ENCODE data around the gene UTP11.
"Not testable (repeated sequence)": the region's sequence is repeated elsewhere in the genome, so short reads cannot be mapped to it uniquely, and the experiment has no call there.

The UTP11 gene

GRCh38 chr1:38027201-38028104 lies 14.9 kb downstream of the UTP11 start:
- no peak for DNase-seq (ENCODE audit: low read depth)

GRCh38 chr1:38028105-38028591 lies 15.6 kb downstream of the UTP11 start:
- peak; percentile 79 for DNase-seq (ENCODE audit: low read depth)

- DNase-seq (ENCODE audit: low read depth) = no peak
These were observed 16.1 kb downstream of the UTP11 start for GRCh38 chr1:38028671-38029070.

- DNase-seq (ENCODE audit: low read depth) = no peak
These were observed 16.6 kb downstream of the UTP11 start for GRCh38 chr1:38029081-38029681.

- peak; percentile 77 for DNase-seq (ENCODE audit: low read depth)
These were observed 17.4 kb downstream of the UTP11 start for GRCh38 chr1:38029685-38030511.

- no peak for DNase-seq (ENCODE audit: low read depth)
These were observed 18.3 kb downstream of the UTP11 start for GRCh38 chr1:38030596-38031512.

- no peak for DNase-seq (ENCODE audit: low read depth)
These were observed 19.0 kb downstream of the UTP11 start for GRCh38 chr1:38031513-38031866.

GRCh38 chr1:38032992-38033391 lies 20.5 kb downstream of the UTP11 start:
- DNase-seq (ENCODE audit: low read depth) = not testable (repeated sequence)

- no peak for DNase-seq (ENCODE audit: low read depth)
These were observed 22.3 kb downstream of the UTP11 start for GRCh38 chr1:38034871-38035270.

GRCh38 chr1:38037221-38037939 lies 24.8 kb downstream of the UTP11 start:
- no peak for DNase-seq (ENCODE audit: low read depth)

GRCh38 chr1:38038861-38039260 lies 26.3 kb downstream of the UTP11 start:
- no peak for DNase-seq (ENCODE audit: low read depth)

GRCh38 chr1:38039331-38040088 lies 27.0 kb downstream of the UTP11 start:
- no peak for DNase-seq (ENCODE audit: low read depth)

- no peak for DNase-seq (ENCODE audit: low read depth)
These were observed 29.7 kb downstream of the UTP11 start for GRCh38 chr1:38041936-38042834.

GRCh38 chr1:38043036-38043747 lies 30.7 kb downstream of the UTP11 start:
- DNase-seq (ENCODE audit: low read depth) = no peak

GRCh38 chr1:38044221-38045215 lies 32.0 kb downstream of the UTP11 start:
- no peak for DNase-seq (ENCODE audit: low read depth)

- DNase-seq (ENCODE audit: low read depth) = no peak
These were observed 33.1 kb downstream of the UTP11 start for GRCh38 chr1:38045401-38046332.
